ENCODE results near the gene PNMA1.

The PNMA1 gene

GRCh38 chr14:73717266-73717665 lies 3.1 kb upstream of the PNMA1 start:
- TF ChIP-seq SP1 (IDR thresholded peaks at IDR 0.05) (no peak), ELF4 (IDR thresholded peaks at IDR 0.05) (no peak), FOXA1 (IDR thresholded peaks at IDR 0.05) (no peak), FOXK2 (IDR thresholded peaks at IDR 0.05) (no peak), TARDBP (IDR thresholded peaks at IDR 0.05) (no peak), SUZ12 (IDR thresholded peaks at IDR 0.05) (no peak), FOXM1 (IDR thresholded peaks at IDR 0.05; ENCODE audit: borderline replicate concordance) (no peak)
- POLR2A ChIA-PET: interaction anchor here (0.7 to 2.0 kb wide), 2 partner anchors 48 to 149 kb away, joined by 3 to 4 read pairs; partner anchors contain the start of gene ACOT2
- CTCF ChIA-PET: interaction anchor here (1.1 to 1.4 kb wide), 2 partner anchors 10 to 285 kb away, joined by 3 to 4 read pairs; no protein-coding TSS in a partner anchor
- DNase-seq (ENCODE audit: extremely low spot score): no peak

GRCh38 chr14:73715707-73716106 lies 1.5 kb upstream of the PNMA1 start:
- DNase-seq (ENCODE audit: extremely low spot score): no peak
- CTCF ChIA-PET: interaction anchor here (1.0 to 1.8 kb wide), 2 partner anchors 13 to 43 kb away, joined by 3 to 7 read pairs; no protein-coding TSS in a partner anchor
- TF ChIP-seq L3MBTL2 (conservative IDR thresholded peaks at IDR 0.05) (no peak), LEF1 (IDR thresholded peaks at IDR 0.05; ENCODE audit: borderline replicate concordance) (no peak), NFRKB (IDR thresholded peaks at IDR 0.05) (no peak), FOXA1 (IDR thresholded peaks at IDR 0.05) (no peak), HDGF (IDR thresholded peaks at IDR 0.05; ENCODE audit: borderline replicate concordance) (no peak), BHLHE40 (IDR thresholded peaks at IDR 0.05; ENCODE audit: borderline replicate concordance) (no peak), CTBP1 (IDR thresholded peaks at IDR 0.05; ENCODE audit: borderline replicate concordance) (no peak), ZNF384 (IDR thresholded peaks at IDR 0.05) (no peak), FOXK2 (IDR thresholded peaks at IDR 0.05) (no peak)
- POLR2A ChIA-PET: interaction anchor here (2.0 kb wide), 1 partner anchor 147 kb away, joined by 4 read pairs; the partner anchor contains the start of gene ACOT2

GRCh38 chr14:73714656-73715081 lies 485 bp upstream of the PNMA1 start:
- ChIA-PET POLR2A (interaction anchor here (1.0 kb wide), 1 partner anchor 69 kb away, joined by 3 read pairs; no protein-coding TSS in a partner anchor), CTCF (interaction anchor here (1.8 kb wide), 1 partner anchor 14 kb away, joined by 7 read pairs; no protein-coding TSS in a partner anchor)
- no peak for DNase-seq (ENCODE audit: extremely low spot score)
- no peak for TF ChIP-seq NFRKB (IDR thresholded peaks at IDR 0.05)
- TF ChIP-seq TARDBP (IDR thresholded peaks at IDR 0.05): no peak
- TF ChIP-seq LEF1 (IDR thresholded peaks at IDR 0.05; ENCODE audit: borderline replicate concordance): no peak
- no peak for TF ChIP-seq PKNOX1 (IDR thresholded peaks at IDR 0.05)
- TF ChIP-seq ZNF384 (IDR thresholded peaks at IDR 0.05): no peak
- no peak for TF ChIP-seq HDGF (IDR thresholded peaks at IDR 0.05; ENCODE audit: borderline replicate concordance)
- no peak for TF ChIP-seq FOXA1 (IDR thresholded peaks at IDR 0.05)
- TF ChIP-seq CTBP1 (IDR thresholded peaks at IDR 0.05; ENCODE audit: borderline replicate concordance): no peak
- no peak for TF ChIP-seq BHLHE40 (IDR thresholded peaks at IDR 0.05; ENCODE audit: borderline replicate concordance)
- TF ChIP-seq SP1 (IDR thresholded peaks at IDR 0.05): no peak
- no peak for TF ChIP-seq FOXK2 (IDR thresholded peaks at IDR 0.05)
- TF ChIP-seq ARNT (IDR thresholded peaks at IDR 0.05): no peak
- no peak for TF ChIP-seq SUZ12 (IDR thresholded peaks at IDR 0.05)
- TF ChIP-seq FOXM1 (IDR thresholded peaks at IDR 0.05; ENCODE audit: borderline replicate concordance): no peak
- no peak for TF ChIP-seq L3MBTL2 (conservative IDR thresholded peaks at IDR 0.05)

GRCh38 chr14:73713206-73713802 lies 880 bp downstream of the PNMA1 start:
- DNase-seq (ENCODE audit: extremely low spot score): no peak
- TF ChIP-seq SUZ12 (IDR thresholded peaks at IDR 0.05) (no peak), L3MBTL2 (conservative IDR thresholded peaks at IDR 0.05) (0 out of 2 replicates have a peak, but pooled peaks have one; percentile 62)
- CTCF ChIA-PET: interaction anchor here (0.6 to 0.9 kb wide), 3 partner anchors 16 to 112 kb away, joined by 3 to 4 read pairs (median 3); no protein-coding TSS in a partner anchor
- POLR2A ChIA-PET: interaction anchor here (0.6 to 2.1 kb wide), 14 partner anchors 10 to 317 kb away, joined by 3 to 9 read pairs (median 3); partner anchors contain the start of genes PTGR2 and ZNF410

GRCh38 chr14:73712540-73713180 lies 1.5 kb downstream of the PNMA1 start:
- ChIA-PET CTCF (interaction anchor here (0.6 to 1.6 kb wide), 4 partner anchors 16 to 113 kb away, joined by 3 to 6 read pairs (median 4); no protein-coding TSS in a partner anchor), POLR2A (interaction anchor here (0.7 to 2.1 kb wide), 10 partner anchors 11 to 316 kb away, joined by 3 to 9 read pairs (median 3); partner anchors contain the start of genes PTGR2 and ZNF410)
- DNase-seq (ENCODE audit: extremely low spot score): no peak
- TF ChIP-seq SUZ12 (IDR thresholded peaks at IDR 0.05) (no peak), ARNT (IDR thresholded peaks at IDR 0.05) (no peak), PKNOX1 (IDR thresholded peaks at IDR 0.05) (no peak), ELF4 (IDR thresholded peaks at IDR 0.05) (no peak), FOXM1 (IDR thresholded peaks at IDR 0.05; ENCODE audit: borderline replicate concordance) (no peak), LEF1 (IDR thresholded peaks at IDR 0.05; ENCODE audit: borderline replicate concordance) (no peak), NFRKB (IDR thresholded peaks at IDR 0.05) (no peak), L3MBTL2 (conservative IDR thresholded peaks at IDR 0.05) (no peak), ZNF384 (IDR thresholded peaks at IDR 0.05) (no peak), CTBP1 (IDR thresholded peaks at IDR 0.05; ENCODE audit: borderline replicate concordance) (no peak), BHLHE40 (IDR thresholded peaks at IDR 0.05; ENCODE audit: borderline replicate concordance) (no peak), FOXK2 (IDR thresholded peaks at IDR 0.05) (no peak), SP1 (IDR thresholded peaks at IDR 0.05) (no peak), FOXA1 (IDR thresholded peaks at IDR 0.05) (no peak), TARDBP (IDR thresholded peaks at IDR 0.05) (no peak), HDGF (IDR thresholded peaks at IDR 0.05; ENCODE audit: borderline replicate concordance) (no peak)

GRCh38 chr14:73712071-73712506 lies 2.1 kb downstream of the PNMA1 start:
- no peak for DNase-seq (ENCODE audit: extremely low spot score)
- TF ChIP-seq ELF4 (IDR thresholded peaks at IDR 0.05) (no peak), LEF1 (IDR thresholded peaks at IDR 0.05; ENCODE audit: borderline replicate concordance) (no peak), ZNF384 (IDR thresholded peaks at IDR 0.05) (no peak), PKNOX1 (IDR thresholded peaks at IDR 0.05) (0 out of 2 replicates have a peak, but pooled peaks have one; percentile 23), SUZ12 (IDR thresholded peaks at IDR 0.05) (no peak)
- ChIA-PET POLR2A (interaction anchor here (0.8 to 2.1 kb wide), 6 partner anchors 12 to 180 kb away, joined by 3 to 9 read pairs (median 4); partner anchors contain the start of genes PTGR2 and ZNF410), CTCF (interaction anchor here (1.6 kb wide), 1 partner anchor 16 kb away, joined by 6 read pairs; no protein-coding TSS in a partner anchor)

Data from HEK293T (cell line).